H1 (cell line): ENCODE results near the gene FCRL6. TPM values are rescaled to one million over a fixed set of nuclear protein-coding genes. Genes with fewer than 3 reads are reported as not detected.

ENCODE experiments used
- CHD7 ChIP-seq: fragments of 300-600 bp; sonication (generic); IDR thresholded peaks from 2 replicates; pipeline ENCODE4 v1.7.1; 2012; ENCODE audit warnings: low read length, moderate library complexity, mild to moderate bottlenecking, inconsistent platforms; ENCODE audit not compliant: insufficient replicate concordance
- NANOG ChIP-seq: IDR thresholded peaks from 2 replicates; pipeline ENCODE4 v1.6.1; 2011; ENCODE audit warnings: low read length, low read depth, mild to moderate bottlenecking, inconsistent platforms; ENCODE audit not compliant: insufficient read depth, poor library complexity, severe bottlenecking
- POLR2A ChIP-seq, 2 experiments: IDR thresholded peaks; 1 replicate in 1 of 2; 2 replicates in 1 of 2; pipeline ENCODE4 v1.6.1; 2011; ENCODE audit warnings: low read depth in 2 of 2, low read length in 2 of 2, mild to moderate bottlenecking in 2 of 2; ENCODE audit errors: control extremely low read depth in 1 of 2
- SAP30 ChIP-seq: fragments of 300-600 bp; sonication (generic); IDR thresholded peaks from 2 replicates; pipeline ENCODE4 v1.7.1; 2012; ENCODE audit warnings: low read length, moderate library complexity, mild to moderate bottlenecking, inconsistent platforms; ENCODE audit not compliant: insufficient read depth, insufficient replicate concordance
- polyA plus RNA-seq, 7 experiments: library from polyadenylated mRNA; depleted of rRNA in 3 of 7; stranded (reverse) in 5 of 7; unstranded in 2 of 7; fragments of >200 nt in 5 of 7; fragments of 200-250 nt in 2 of 7; gene quantifications; 1 replicate in 5 of 7; 2 replicates in 1 of 7; 4 replicates in 1 of 7; pipeline versions ENCODE4 v1.2.1 to v1.2.3, GENCODE V29; 2011 to 2013; ENCODE audit warnings: missing spikeins in 2 of 7, mixed read lengths in 2 of 7
- total RNA-seq: library from RNA; stranded (reverse); fragmentation: NEBNext Ultra II Directional; extraction: Animal tissue kit (Norgen Biotek cat#: 25700); gene quantifications from 2 replicates; pipeline ENCODE4 v1.2.1, GENCODE V29; 2021

Gene FCRL6
- total and polyA plus RNA-seq, 2 of the 8 experiments (the other 6 are each of a cell fraction or from before 2014, with no cell fraction given) = not detected

DNA sequence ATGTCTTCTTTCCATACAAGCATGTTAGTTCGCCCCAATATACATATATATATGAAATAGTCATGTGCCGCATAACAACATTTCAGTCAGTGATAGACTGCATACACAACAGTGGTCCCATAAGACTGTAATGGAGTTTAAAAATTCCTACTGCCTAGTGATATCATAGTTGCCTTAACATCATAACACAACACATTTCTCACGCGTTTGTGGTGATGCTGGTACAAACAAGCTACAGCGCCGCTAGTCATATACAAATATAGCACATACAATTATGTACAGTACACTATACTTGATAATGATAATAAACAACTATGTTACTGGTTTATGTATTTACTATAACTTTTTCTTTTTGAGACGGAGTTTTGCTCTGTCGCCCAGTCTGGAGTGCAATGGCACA is 13.8 kb downstream of the FCRL6 start (continued):
- no peak for TF ChIP-seq NANOG
- TF ChIP-seq POLR2A (IDR thresholded peaks at IDR 0.05; ENCODE audit: control extremely low read depth in 1 of 2, low read depth in 2 of 2, low read length in 2 of 2) = no peak
- no peak for TF ChIP-seq SAP30
- no peak for TF ChIP-seq CHD7
